NCI-H2081 (cell line): Measurements from ENCODE around the gene NBEAL1.
"Not testable (repeated sequence)": the region's sequence is repeated elsewhere in the genome, so short reads cannot be mapped to it uniquely, and the experiment has no call there.

Experiments
- DNase-seq, 2 experiments: peaks; one replicate each; lab custom pipeline; 2025; lab: John Stamatoyannopoulos, UW

The NBEAL1 gene

DNA sequence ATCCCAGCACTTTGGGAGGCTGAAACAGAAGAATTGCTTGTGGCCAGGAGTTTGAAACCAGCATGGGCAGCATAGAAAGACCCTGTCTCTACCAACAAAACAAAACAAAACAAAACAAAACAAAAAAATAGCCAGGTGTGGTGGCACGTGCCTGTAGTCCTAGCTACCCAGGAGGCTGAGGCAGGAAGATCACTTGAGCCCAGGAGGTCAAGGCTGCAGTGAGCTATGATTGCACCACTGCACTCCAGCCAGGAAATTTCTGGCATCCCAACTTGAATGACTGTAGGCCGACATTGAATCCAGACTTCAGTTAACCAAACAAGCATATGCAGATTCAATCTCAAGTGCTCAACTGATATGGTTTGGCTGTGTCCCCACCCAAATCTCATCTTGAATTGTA is 215.0 kb downstream of the NBEAL1 start:
- not testable (repeated sequence) for DNase-seq

DNA sequence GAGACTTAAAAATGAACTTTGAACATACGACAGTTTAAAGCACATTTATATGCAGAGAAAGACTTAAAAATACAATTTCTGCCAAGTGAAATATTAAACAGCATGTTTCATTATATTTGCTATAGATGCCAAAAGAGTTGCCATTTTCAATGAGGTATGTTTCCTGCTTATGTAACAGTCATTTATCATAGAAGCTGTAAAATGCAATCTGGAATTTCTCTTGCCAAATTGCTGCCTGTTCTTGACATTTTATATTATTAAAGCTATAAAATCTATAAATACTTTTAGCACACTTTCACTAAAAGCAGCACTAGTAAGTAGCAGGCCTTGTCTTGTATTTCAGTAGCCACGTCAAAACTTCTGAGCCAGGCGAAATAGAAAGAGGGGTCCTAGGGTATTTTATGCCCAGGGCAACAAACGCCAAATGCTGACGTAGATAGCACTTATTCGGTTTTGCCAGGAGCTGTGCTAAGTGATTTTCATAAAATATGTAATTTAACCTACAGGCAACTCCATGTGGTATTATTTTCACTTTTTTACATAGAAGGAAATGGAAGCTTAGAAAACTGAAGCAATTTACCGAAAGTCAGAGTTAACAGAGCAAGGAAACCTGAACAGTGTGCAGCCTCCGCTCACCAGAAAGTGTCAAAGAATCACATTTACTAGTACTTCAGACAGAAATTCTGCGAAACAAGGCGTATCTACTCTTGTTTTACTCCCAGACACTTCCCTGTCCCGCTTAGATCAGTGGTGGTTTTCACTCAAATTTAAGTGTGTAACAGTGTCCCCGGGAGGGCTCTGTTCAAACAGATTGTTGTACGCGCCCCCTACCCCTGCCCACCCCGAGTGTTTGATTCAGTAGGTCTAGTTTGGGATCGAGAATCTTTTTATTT is 222.9 kb downstream of the NBEAL1 start:
- no peak for DNase-seq

DNA sequence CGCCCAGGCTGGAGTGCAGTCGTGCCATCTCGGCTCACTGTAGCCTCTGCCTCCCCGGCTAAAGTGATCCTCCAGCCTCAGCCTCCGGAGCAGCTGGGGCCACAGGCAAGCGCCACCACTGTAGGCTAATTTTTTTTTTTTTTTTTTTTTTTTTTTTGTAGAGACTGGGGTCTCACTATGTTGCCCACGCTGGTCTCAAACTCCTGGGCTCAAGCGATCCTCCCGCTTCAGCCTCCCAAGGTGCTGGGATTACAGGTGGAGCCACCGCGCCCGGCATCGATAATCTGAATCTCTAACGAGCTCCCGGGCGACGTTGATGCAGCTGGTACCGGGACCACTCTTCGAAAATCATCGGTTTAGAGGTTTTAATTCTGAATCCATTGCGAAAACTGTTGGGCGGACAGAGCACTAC is 223.6 kb downstream of the NBEAL1 start:
- no peak for DNase-seq

DNA sequence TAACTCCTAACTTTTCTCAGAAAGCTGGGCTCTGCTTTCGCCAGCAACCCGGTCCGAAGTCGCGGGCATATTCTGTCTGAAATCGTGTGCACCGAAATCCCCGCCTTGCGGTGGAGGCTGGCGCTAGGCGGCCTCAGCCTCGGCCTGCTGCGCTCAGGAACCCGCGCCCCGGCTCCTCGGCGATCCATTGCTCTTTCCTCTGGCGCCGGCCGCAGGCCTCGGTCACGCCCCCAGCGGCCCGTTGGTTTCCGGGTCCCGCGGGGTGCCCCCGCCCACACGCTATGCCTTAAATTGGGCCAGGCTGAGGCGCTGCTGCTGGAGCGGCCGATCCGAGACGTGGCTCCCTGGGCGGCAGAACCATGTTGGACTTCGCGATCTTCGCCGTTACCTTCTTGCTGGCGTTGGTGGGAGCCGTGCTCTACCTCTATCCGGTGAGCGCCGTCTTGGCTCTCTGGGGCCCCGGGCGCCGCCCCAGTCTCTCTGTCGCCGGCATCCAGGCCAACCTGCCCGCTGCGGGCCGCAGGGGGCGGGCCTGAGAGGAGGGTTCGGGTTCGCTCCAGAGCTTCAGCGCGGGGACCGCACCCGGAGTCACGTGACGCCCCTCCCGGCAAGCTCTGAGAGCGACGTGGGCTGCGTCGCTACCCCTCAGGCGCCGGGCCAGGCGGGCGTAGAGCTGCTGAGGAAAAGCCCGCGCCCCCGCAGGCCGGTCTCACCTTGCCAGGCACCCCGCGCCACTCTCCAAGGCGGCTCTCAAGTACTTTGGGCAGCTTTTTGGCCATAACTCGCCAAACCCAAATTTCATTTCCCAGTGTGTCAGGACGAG is 224.2 kb downstream of the NBEAL1 start, which contains the start of gene CYP20A1:
CYP20A1 (plus strand) TSS at position 315 of the 823 bp plus-strand sequence; CDS start at position 360, 45 bp downstream.
- peak; percentile 92 to 94 for DNase-seq

DNA sequence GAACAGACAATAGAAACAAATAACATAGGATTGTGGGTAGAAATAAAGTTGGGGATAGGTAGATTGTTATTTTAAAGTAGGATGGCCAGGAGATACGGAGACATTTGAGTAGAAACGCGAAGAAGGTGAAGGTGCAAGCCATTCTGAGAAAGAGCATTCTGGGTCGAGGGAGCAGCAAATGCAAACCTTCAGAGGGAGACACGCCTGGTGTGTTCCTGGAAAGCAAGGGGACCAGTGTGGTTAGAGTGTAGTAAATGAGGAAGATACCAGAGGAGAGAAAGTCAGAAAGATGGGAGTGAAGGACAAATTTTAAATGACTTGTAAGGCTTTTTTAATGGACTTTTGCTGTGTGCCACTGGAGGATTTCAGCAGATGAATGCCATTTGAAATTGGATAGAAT is 225.8 kb downstream of the NBEAL1 start:
- no peak for DNase-seq

DNA sequence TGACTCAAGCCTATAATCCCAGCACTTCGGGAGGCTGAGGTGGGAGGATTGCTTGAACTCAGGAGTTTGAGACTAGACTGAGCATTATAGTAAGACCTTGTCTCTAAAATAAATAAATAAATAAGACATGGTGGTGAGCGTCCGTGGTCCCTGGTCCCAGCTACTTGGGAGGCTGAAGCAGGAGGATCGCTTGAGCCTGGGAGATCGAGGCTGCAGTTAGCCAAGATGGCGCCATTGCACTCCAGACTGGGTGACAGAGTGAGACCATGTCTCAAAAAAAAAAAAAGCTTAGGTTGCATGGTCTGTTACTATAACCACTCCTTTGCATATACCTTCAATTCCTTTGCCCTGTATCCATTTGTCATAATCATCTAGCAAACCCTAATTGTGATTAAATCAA is 227.8 kb downstream of the NBEAL1 start:
- DNase-seq: no peak

- DNase-seq: no peak
Measured at GRCh38 chr2:203246646-203247045, 232.0 kb downstream of the NBEAL1 start.

DNA sequence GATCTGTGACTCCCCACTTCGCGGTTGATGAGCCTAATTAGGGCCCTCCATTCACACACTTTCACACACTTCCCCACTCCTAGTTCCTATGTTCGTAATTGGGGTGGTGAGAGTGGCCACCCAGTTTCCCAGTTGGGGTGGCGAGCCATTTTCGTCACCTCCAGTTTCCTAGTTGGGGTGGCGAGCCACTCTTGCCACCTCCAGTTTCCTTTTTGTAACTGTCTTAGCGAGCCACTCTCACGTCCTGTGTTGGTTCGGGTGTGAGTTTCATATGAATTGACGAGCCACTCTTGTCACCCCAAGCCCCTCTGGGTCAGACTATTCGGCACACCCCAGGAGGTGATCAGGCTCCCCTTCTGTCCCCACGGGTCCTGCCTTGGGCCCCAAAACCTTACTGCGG is 238.1 kb downstream of the NBEAL1 start:
- no peak for DNase-seq

DNA sequence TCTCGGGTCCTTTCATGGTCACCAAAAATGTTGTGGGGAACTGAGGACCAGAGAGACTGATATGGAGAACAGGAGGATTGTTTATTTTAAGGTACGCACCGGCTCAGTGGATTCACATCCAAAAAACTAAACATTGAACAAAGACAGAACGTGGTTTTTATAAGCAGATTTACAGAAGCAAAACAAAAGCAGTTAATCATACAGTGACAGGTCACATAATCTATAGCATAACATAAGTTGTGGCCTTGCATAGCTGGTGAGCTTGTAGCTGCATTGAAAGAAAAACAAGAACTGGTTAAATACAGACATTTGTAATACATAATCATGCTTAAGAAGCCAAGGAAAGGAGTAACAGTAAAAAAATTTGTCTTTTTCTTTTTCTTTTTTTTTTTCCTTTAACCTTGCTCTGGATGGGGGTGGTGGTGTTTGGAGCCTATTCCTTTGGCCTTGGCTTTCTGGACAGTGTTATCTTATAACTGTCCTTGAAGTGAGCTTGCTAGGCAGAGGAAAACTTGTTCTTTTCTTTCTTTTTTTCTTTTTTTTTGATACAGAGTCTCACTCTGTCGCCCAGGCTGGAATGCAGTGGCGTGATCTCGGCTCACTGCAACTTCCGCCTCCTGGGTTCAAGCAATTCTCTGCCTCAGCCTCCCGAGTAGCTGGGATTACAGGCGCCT is 238.9 kb downstream of the NBEAL1 start:
- DNase-seq: not testable (repeated sequence)

DNA sequence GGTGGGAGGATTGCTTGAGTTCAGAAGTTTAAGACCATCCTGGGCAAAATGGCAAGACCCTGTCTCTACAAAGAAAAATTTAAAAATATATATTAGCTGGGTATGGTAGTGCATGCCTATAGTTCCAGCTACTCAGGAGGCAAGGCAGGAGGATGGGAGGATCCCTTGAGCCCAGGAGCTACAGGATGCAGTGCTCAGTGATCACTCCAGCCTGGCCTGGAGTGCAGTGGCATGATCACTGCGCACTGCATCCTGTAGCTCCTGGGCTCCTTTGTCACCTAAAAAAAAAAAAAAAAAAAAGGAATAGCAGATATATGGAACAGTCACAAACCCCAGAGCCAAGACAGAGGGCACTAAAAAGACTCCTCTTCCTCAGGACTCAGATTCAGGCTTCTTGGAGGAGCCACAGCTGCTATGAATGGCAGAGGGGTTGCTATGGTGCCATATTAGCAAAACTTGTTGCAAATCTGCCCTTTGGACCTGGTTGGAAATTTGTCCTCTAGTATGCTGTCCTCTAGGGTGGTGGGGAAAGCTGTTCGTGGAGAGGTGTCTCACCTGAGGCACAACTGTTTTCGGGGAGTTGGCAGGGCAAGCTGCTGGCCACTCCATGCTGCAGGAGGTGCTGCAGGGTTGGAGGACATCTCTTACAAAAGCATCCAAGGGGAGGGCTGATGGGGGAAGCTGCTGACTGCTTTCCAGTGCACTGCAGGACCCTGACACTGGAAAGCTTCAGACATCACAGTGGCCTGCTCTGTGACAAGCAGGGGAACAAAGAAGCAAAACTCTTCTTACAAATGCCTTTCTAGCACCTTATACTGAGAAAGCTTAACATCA is 246.9 kb downstream of the NBEAL1 start:
- DNase-seq: no peak
